Measurements from ENCODE around the gene WDFY2.

Gene WDFY2

GRCh38 chr13:51601601-51602565, 17.6 kb downstream of the WDFY2 start:
- DNase-seq (ENCODE audit: low spot score): no peak

GRCh38 chr13:51603716-51604115, 19.5 kb downstream of the WDFY2 start:
- DNase-seq (ENCODE audit: low spot score): no peak

DNA sequence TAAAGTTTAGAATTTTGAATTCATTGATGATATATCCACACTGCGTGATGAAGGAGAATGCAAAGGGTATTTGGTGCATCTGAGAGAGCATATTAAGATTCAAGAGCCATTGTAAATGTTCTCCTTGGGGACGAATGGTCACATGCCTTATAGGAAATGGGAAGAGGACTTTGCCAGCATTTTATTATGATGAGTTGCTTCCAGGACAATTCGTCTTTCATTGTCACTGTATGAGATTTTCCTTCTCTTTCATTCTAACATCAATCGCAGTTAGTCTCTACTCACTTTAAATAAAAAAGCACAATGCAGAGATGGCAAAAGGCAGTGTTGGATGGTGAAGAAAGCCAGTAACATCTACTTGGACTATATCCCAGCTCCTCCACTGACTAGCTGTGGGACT, 21.4 kb downstream of the WDFY2 start:
- no peak for DNase-seq (ENCODE audit: low spot score)

- no peak for DNase-seq (ENCODE audit: low spot score)
Measured at GRCh38 chr13:51607165-51607564, 22.9 kb downstream of the WDFY2 start.

DNA sequence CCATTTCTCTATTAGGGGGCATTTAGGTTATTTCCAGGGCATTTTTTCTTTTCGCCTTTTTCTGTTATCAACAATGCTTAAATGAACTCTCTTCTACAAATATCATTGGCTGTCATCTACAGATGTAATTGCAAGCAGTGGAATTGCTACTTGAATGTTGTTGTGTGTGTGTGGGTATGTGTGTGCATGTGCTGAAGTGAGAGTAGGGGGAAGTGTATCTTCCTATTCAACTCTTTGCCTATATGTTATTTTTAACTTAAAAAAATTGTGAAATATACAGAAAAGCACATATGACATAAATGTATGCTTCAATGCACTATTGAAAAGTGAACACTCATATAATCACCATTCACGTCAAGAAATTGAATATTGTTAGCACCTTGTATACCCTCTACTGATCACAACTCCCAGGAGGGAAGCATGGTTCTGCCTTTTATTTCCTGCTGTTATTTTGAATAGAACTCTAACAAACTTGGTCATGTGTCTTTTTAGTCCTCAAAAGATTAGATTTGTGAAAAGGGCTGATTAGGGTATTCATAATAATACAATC, 24.7 kb downstream of the WDFY2 start:
- no peak for DNase-seq (ENCODE audit: low spot score)

GRCh38 chr13:51612867-51613266, 28.6 kb downstream of the WDFY2 start:
- DNase-seq (ENCODE audit: low spot score): no peak

- no peak for DNase-seq (ENCODE audit: low spot score)
Measured at GRCh38 chr13:51613535-51613934, 29.3 kb downstream of the WDFY2 start.

DNA sequence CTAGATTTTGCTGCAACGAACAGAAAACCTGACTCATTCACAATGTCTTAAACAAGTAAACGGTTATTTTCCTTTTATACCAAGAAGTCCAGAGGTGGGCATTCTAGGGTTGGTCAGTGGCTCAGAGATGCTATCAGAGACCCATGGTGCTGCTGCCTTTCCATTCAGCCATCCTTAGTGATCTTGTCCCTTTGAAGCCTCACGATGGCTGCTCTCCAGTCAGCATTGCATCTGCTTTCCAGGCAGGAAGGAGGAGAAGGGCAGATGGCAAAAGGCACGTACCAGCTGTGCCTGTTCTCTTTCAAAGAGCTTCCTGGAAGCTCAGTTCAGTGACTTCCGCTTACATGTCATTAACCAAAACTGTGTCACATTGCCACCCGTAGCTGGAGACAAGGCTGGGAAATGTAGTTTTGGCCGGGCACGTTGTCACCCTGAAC, 30.1 kb downstream of the WDFY2 start:
- no peak for DNase-seq (ENCODE audit: low spot score)

DNA sequence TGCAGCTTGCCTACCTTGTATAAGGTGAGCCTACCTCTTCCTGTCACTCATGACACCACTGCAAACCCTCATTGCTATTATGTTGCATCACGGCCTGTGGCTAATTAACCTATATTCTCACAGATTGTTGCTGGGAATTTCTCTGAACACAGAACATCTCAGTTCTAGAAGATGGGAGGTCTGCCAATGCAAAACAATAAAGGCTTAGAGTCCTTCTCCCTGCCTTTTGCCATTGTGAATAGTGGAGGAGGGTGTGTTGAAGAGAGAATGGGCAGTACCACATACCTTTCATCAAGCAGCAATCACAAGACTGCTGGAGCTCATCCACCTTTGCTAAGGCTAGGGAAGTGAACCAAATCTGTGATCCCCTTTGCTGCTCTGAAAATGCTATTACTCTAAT, 34.4 kb downstream of the WDFY2 start:
- DNase-seq (ENCODE audit: low spot score): no peak

DNA sequence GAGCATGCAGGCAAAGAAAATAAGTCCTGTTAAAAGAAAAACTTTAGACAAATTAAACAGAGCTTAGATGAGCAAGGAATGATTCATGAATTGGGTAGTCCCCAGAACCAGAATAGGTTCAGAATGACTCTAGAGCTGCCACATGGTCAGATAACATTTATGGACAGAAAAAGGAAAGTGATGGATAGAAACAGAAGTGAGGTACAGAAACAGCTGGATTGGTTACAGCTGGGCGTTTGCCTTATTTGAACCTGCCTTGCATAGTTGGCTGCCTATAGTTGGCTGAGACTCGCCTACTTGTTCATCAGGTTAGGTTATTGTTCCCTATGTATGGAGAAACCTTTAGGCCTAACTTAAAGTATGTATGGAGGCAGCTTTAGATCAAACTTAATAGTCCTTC, 35.4 kb downstream of the WDFY2 start:
- peak; percentile 21 for DNase-seq (ENCODE audit: low spot score)

DNA sequence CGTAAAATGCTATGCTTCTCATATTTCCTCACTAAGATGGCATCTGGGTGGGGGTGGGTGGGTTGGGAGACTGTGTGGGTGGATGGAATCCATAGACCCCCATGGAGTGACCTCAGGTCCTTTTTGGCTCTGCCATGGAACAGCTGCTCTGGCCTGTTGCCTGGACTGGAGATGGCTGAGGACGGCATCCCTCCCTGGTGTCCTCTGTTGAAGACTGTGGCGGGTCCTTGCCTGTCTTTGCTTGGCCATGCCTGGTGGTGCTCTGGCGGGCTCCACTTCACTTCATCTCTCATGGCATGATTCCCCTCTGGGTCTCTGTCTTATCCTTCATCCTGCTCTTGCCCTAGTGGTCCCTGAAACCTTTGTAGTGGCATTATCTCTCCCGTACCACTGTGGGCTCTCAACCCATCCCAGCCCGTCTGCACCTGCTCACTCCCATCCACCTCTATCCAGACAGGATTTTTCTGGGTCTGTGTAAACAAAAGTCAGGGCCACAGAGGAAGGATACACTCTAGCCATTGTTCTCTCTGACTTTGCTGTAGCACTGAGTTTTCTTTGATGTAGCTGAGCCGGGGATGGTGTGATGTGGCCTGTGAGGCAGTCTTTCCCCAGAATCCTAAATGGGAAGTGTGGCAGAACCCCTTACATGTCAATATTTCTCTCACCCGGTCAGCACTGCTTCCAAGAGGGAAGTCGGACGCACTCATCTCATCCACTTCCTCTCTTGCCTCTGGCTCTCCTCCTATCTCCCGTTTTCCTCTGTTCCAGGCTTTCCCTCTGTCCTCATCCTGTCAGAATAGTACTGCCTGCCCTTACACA, 36.1 kb downstream of the WDFY2 start:
- DNase-seq (ENCODE audit: low spot score): no peak

DNA sequence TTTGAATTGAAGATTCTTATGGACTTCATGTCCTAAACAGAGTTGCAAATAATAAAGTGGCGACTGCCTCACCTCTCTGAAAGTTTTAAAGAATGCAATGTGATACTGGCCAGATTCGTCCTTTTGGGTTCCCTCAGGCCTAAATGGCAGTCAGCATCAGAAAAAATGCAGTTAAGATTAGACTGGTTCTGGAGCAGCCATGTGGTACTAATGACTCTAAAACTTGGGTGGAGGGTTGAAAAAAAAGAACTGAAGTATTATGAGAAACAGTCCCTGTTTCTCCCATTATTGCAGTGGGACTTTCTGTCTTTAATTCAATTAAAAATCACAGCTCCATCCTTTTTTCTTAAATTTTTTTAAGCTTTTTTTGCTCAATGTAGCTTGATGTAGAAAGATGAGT, 37.3 kb downstream of the WDFY2 start:
- DNase-seq (ENCODE audit: low spot score): no peak

GRCh38 chr13:51623473-51623872, 39.2 kb downstream of the WDFY2 start:
- no peak for DNase-seq (ENCODE audit: low spot score)

DNA sequence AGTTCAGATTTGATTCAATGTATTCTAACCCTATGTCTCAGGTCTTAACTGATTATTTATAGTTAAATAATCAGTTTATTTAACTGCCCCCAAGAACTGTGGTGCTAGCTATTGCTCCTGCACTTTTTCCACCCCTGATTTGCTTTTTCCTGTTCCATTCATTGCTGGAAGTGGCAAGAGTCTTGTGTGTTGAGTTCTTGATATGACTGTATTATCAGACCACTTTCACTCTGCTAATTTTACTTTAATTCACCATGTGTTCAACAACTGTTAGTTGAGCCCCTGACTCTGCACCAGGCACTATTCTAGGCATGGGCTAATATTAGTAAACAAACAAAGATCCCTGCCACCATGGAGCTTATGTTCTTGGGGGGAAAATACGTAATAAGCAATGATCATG, 39.9 kb downstream of the WDFY2 start:
- DNase-seq (ENCODE audit: low spot score): no peak

GRCh38 chr13:51624695-51625345, 40.6 kb downstream of the WDFY2 start:
- DNase-seq (ENCODE audit: low spot score): no peak

- no peak for DNase-seq (ENCODE audit: low spot score)
Measured at GRCh38 chr13:51625555-51626345, 41.5 kb downstream of the WDFY2 start.

- no peak for DNase-seq (ENCODE audit: low spot score)
Measured at GRCh38 chr13:51626749-51627148, 42.5 kb downstream of the WDFY2 start.

- DNase-seq (ENCODE audit: low spot score): no peak
Measured at GRCh38 chr13:51628059-51628852, 44.0 kb downstream of the WDFY2 start.

DNA sequence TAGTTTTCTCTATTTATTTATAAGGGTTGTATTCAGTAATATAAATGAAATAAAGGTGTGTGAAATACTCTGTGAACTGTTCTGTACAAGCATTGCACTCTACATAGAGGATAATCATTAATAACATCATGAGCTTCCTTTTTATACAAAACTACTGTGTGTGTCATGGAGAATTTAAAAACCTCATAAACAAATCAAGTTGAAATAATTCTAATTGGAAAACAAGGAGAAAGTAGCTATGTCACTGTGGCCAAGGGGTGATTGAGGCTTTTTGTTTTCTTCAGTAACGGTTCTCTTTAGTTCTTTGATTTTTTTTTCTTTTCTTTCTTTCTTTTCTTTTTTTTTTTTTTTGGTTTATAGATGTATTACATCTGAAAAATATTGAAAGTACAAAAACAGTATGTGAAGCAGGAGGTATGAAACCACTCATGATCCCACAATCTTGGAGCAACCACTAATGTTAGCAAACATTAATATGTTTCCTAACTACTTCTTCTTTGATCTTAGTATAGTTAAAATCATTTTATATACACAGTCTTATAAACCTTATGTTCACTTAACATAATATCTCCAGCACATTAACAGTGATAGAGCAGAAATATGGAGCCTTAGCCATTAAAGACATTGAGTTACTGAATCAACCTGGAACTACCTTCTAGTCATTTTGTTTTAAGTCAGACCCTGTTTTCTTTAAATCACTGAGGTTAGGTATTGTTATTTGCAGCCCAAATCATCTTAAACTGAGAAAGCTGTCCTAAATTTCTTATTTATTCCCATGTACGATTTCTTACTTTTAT, 45.4 kb downstream of the WDFY2 start:
- DNase-seq (ENCODE audit: low spot score): no peak

DNA sequence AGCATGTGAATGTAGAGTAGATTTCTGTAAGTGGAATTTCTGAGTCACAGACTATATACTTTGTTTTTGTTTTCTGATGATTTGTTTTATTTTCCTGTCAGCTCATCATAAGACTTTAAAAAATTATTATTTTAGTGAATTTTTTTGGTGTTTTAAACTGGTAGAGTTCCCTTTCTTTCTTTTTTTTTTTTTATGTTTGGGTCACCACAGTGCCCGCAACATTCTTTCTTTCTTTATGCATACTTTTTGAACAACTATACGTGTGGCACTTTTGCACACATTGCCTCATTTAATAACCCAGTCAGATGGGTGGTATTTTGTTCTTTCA, 46.0 kb downstream of the WDFY2 start:
- DNase-seq (ENCODE audit: low spot score): no peak

Data from hepatic stellate cell (primary cell).